Retina (tissue), 1 donor: ENCODE measurements around the gene AKT1S1.

Experiments used
- DNase-seq: peaks from one replicate; pipeline ENCODE4 v3.0.0-alpha.2; 2016

The AKT1S1 gene

GRCh38 chr19:49866933-49867782 is 10.0 kb downstream of the AKT1S1 start, which contains the start of gene PNKP:
Gene PNKP (minus strand): TSS chr19:49867576. CDS start chr19:49867204, 372 bp downstream.
- DNase-seq = peak; percentile 99

DNA sequence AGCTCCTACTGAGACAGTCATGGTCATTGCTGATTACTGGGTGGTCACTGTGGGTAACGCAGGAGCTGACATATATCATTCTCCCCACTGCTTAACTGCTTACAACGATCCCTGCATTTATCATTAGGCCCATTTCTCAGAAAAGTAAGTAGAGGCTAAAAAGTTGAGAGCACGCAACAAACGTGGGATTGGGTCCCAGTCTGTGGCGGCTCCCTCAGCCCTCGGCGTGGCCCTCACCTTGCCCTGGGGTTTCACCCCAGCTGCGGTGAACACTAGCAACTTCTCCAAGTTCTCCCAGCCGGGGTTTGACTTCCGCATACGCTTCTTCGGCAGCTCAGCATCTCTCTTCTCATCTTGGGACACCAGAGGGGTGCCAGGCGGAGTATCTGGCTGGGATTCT is 12.3 kb downstream of the AKT1S1 start:
- no peak for DNase-seq

DNA sequence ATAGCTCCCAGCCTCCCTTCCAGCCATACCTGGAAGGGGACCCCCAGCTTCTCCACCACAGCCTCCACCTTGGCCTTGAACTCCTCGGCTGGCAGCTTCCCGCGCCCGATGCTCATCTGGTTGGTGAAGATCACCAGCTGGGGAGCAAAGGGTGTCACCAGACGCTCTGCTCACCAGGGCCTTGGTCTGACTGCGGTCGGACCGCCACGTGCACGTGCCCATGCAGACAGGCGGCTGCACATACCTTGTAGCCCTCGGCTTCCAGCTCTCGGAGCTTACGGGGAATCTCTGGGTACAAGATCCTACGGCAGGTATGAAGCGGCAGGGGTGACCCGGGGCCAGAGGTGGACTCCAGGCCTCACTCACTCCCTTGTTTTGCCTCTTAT is 13.2 kb downstream of the AKT1S1 start:
- no peak for DNase-seq

GRCh38 chr19:49863254-49863934 is 13.8 kb downstream of the AKT1S1 start:
- DNase-seq = no peak

- no peak for DNase-seq
Observed at GRCh38 chr19:49862391-49863253, 14.5 kb downstream of the AKT1S1 start.

GRCh38 chr19:49861541-49862378 is 15.4 kb downstream of the AKT1S1 start:
- no peak for DNase-seq

DNA sequence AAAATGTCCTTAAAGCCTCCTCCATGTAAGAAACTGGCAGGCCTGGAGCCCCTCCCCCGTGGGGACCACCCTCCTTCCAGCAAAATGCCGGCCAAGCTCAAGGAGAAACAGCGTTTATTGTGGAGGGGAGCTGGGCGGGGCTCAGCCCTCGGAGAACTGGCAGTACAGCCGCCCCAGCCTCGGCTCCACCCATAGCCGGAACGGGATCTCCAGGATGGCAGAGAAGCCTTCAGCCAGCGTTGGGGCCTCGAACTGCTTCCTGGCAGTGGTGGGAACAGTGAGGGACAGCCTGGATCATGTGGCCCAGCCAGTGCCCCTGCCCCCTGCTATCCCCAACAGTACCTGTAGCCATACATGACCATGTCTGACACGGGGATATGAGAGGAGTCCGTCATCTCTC is 16.0 kb downstream of the AKT1S1 start:
- no peak for DNase-seq

- no peak for DNase-seq
Observed at GRCh38 chr19:49860336-49861102, 16.6 kb downstream of the AKT1S1 start.

GRCh38 chr19:49859682-49860335 is 17.3 kb downstream of the AKT1S1 start:
- no peak for DNase-seq

- no peak for DNase-seq
Observed at GRCh38 chr19:49858088-49858985, 18.8 kb downstream of the AKT1S1 start.

- DNase-seq = no peak
Observed at GRCh38 chr19:49857838-49858087, 19.4 kb downstream of the AKT1S1 start.

DNA sequence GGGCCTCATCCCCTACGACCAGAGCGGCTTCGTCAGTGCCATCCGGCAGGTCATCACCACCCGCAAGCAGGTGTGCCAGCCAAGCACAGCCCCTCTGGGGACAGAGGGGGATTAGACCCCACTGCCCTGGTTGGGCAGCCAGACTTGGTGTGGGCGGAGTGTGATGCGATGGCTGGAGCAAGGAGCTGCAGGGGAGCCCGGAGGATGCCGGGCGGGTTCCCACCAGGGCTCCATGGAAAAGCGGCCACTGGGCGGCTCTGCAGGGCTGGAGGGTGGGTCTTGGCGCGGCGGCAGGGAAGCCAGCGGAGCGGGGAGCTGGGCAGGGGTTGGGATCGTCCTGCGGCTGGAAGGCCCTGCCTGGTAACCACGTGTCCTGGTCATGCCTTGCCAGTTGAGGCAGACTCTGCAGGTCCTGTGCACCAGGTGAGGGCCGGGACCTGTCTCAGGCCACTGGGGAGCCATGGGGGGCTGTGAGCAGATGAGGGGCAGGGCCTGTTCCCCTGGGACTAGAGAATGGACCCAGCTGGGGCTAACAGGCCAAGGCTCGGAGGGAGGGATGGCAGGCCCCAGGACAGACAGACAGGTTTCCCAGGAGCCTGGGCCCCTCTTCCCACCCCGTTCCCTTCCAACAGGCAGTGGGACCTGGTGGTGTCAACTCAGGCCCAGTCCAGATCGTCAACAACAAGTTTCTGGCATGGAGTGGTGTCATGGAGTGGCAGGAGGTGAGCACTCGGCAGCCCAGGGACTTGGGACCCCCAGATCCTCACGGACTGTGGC is 19.9 kb downstream of the AKT1S1 start:
- DNase-seq = no peak

- DNase-seq = no peak
Observed at GRCh38 chr19:49856574-49857021, 20.6 kb downstream of the AKT1S1 start.

- DNase-seq = no peak
Observed at GRCh38 chr19:49855676-49856573, 21.2 kb downstream of the AKT1S1 start.

DNA sequence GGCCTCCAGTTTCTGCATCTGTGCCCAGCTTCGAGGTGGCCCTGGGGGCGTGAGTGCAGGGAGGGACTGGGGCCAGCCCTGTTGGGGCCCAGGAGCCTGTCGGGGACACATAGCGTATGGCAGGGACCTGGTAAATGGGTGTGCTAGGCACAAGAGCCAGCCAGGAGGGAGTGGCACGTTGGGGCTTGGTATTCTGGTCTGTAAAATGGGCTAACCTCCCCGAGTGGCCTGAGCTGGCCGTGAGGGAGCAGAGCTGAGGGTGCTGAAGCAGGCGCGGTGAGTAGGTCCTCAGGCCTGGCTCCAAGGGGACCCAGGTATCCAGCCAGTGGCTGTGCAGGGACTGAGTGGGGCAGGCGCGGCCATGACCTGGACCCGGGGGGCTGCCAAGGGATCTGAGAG is 21.9 kb downstream of the AKT1S1 start:
- no peak for DNase-seq

DNA sequence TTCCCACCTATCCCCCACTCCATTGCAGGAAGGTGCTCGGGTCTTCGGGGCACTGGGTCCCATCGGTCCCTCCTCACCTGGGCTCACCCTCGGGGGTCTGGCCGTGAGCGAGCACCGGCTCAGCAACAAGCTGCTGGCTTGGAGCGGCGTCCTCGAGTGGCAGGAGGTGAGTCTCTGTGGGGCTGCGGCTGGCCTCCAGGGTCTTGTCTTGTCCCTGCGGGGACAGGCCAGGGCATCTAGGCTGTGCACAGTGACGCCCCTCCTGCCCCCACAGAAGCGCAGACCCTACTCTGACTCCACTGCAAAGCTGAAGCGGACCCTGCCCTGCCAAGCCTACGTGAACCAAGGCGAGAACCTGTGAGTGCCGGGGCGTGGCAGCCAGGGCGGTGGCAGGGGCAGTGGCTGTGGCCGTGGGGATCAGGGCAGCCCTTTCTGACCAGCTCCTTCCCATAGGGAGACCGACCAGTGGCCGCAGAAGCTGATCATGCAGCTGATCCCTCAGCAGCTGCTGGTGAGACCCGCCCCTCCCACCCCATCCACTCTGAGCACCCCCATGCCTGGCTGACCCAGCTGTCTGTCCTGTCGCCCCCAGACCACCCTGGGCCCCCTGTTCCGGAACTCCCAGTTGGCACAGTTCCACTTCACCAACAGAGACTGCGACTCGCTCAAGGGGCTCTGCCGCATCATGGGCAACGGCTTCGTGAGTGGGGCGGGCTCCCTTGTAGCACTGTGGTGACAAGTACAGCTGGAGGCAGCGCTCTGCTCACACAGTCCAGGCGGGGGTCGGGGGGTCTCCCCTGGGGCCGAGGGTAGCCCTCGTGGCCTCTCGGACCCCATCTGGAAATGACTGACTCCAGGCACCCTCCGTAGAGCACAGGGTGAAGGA is 22.5 kb downstream of the AKT1S1 start:
- no peak for DNase-seq

GRCh38 chr19:49853852-49854377 is 23.2 kb downstream of the AKT1S1 start:
- DNase-seq = no peak
